K562 (cell line): ENCODE data around the gene DHODH. TPM values are rescaled to one million over a fixed set of nuclear protein-coding genes. Genes with fewer than 3 reads are reported as not detected.

Experiments
- ATAC-seq: fragments of 200-7000 bp; cut with Tn5 transposase; 3 replicates; pipeline ENCODE4 v1.9.1; 2020; ENCODE audit warnings: moderate library complexity
- BruUV-seq: library from RNA; stranded (reverse); fragments of 400-500 nt; replicated peaks from 2 replicates; lab custom pipeline; 2021; lab: Mats Ljungman, UMichigan
- CTCF ChIA-PET: fragments of 300-600 bp; formaldehyde crosslinking; extraction: SDS; loops from one replicate; lab custom pipeline; 2021; ENCODE audit warnings: low intra/inter-chr PET ratio; lab: Yijun Ruan, JAX
- POLR2A ChIA-PET: fragments of 300-600, 350-650 bp; sonication (Branson Sonifier 250); formaldehyde crosslinking; extraction: SDS; loops from one replicate; lab custom pipeline; 2021; ENCODE audit warnings: antibody characterized with exemption, inconsistent platforms; lab: Yijun Ruan, JAX
- DNase-seq, 4 experiments: peaks; one replicate each; pipeline versions ENCODE4 v3.0.0 to v3.0.0-alpha.2; 2011 to 2018; ENCODE audit warnings: low spot score in 3 of 4, mixed read lengths in 3 of 4; ENCODE audit errors: extremely low read depth in 1 of 4
- FAIRE-seq: peaks from 2 replicates; lab custom pipeline; 2011; peaks lifted over from hg19 to GRCh38; lab: Jason Lieb, UNC
- H2AFZ ChIP-seq: 2 replicates; pipeline ENCODE4 v1.6.0; 2011; ENCODE audit warnings: low read depth, low read length, control low read depth, inconsistent platforms
- H3K27ac ChIP-seq: fragments of 200-600 bp; 3 replicates; pipeline ENCODE4 v1.8.0; 2011; ENCODE audit warnings: low read depth, mild to moderate bottlenecking, control low read depth, inconsistent platforms, low read length, moderate library complexity, mixed read lengths; ENCODE audit errors: extremely low read depth
- H3K27me3 ChIP-seq, 2 experiments: fragments of 300-600 bp in 1 of 2; 2 replicates in 1 of 2; 3 replicates in 1 of 2; pipeline versions ENCODE4 v1.6.0 to v1.8.0; 2011; ENCODE audit warnings: inconsistent platforms in 2 of 2, low read length in 2 of 2, mild to moderate bottlenecking in 1 of 2, mixed read lengths in 1 of 2, moderate library complexity in 1 of 2; ENCODE audit not compliant: control insufficient read depth in 2 of 2, insufficient read depth in 2 of 2
- H3K36me3 ChIP-seq: fragments of 300-600 bp; 3 replicates; pipeline ENCODE4 v1.8.0; 2011; ENCODE audit warnings: mild to moderate bottlenecking, low read length, inconsistent platforms; ENCODE audit not compliant: control insufficient read depth, insufficient read depth
- H3K4me1 ChIP-seq, 2 experiments: fragments of 200-600 bp in 1 of 2; replicated peaks in 1 of 2; 2 replicates in 1 of 2; 3 replicates in 1 of 2; pipeline versions ENCODE4 v1.5.1 to v1.8.0; 2011; ENCODE audit warnings: inconsistent platforms in 2 of 2, low read length in 2 of 2, mild to moderate bottlenecking in 1 of 2, mixed read lengths in 1 of 2, moderate library complexity in 1 of 2; ENCODE audit not compliant: control insufficient read depth in 2 of 2, insufficient read depth in 2 of 2
- H3K4me2 ChIP-seq: 2 replicates; pipeline ENCODE4 v1.6.1; 2011; ENCODE audit warnings: low read length, control low read depth, inconsistent platforms, mixed read lengths; ENCODE audit not compliant: insufficient read depth
- H3K4me3 ChIP-seq: fragments of 200-600 bp; sonication (generic), shearing (Covaris generic); 2 replicates; pipeline ENCODE4 v1.5.1; 2016; ENCODE audit warnings: control low read depth, inconsistent platforms
- H3K79me2 ChIP-seq: fragments of 200-600 bp; 3 replicates; pipeline ENCODE4 v1.8.0; 2011; ENCODE audit warnings: low read length, inconsistent platforms; ENCODE audit not compliant: control insufficient read depth, insufficient read depth
- H3K9ac ChIP-seq, 2 experiments: 2 replicates each; pipeline versions ENCODE4 v1.6.0 to v1.6.1; 2011; ENCODE audit warnings: low read depth in 2 of 2, low read length in 2 of 2, control low read depth in 1 of 2, inconsistent platforms in 1 of 2, mild to moderate bottlenecking in 1 of 2, mixed read lengths in 1 of 2; ENCODE audit not compliant: insufficient read depth in 1 of 2
- H3K9me1 ChIP-seq: one replicate; pipeline ENCODE4 v1.6.0; 2011; ENCODE audit warnings: inconsistent platforms, mild to moderate bottlenecking, low read length, moderate library complexity; ENCODE audit not compliant: control insufficient read depth, insufficient read depth
- H3K9me3 ChIP-seq: replicated peaks from 2 replicates; pipeline ENCODE4 v1.5.1; 2011; ENCODE audit warnings: low read depth, low read length, inconsistent platforms; ENCODE audit not compliant: control insufficient read depth, insufficient read depth
- H4K20me1 ChIP-seq: replicated peaks from 2 replicates; pipeline ENCODE4 v1.6.1; 2011; ENCODE audit warnings: low read length, inconsistent platforms, mixed read lengths; ENCODE audit not compliant: control insufficient read depth, insufficient read depth
- ETS1 ChIP-seq: conservative IDR thresholded peaks from 2 replicates; pipeline ENCODE4 v1.6.1; 2011; ENCODE audit warnings: low read depth, mild to moderate bottlenecking, low read length; ENCODE audit not compliant: control insufficient read depth
- HNRNPUL1 ChIP-seq: fragments of 200-400 bp; formaldehyde crosslinking; IDR thresholded peaks from 2 replicates; pipeline ENCODE4 v1.6.1; 2017; ENCODE audit warnings: low read length
- TOE1 ChIP-seq, 2 experiments: fragments of 450-650 bp in 1 of 2; sonication (generic) in 1 of 2; formaldehyde crosslinking in 1 of 2; IDR thresholded peaks; 2 replicates each; pipeline versions ENCODE4 v1.7.1 to v1.8.0; 2016 to 2022; ENCODE audit warnings: borderline replicate concordance in 2 of 2, mild to moderate bottlenecking in 2 of 2, antibody characterized with exemption in 1 of 2, inconsistent platforms in 1 of 2, low read depth in 1 of 2, missing genetic modification reagents in 1 of 2, moderate library complexity in 1 of 2
- ZBTB43 ChIP-seq: sonication (generic); formaldehyde crosslinking; IDR thresholded peaks from 2 replicates; pipeline ENCODE4 v1.8.0; 2023; ENCODE audit warnings: mild to moderate bottlenecking, missing genetic modification reagents
- ZFPM2 ChIP-seq: fragments of 250-450 bp; sonication (Bioruptor Pico); IDR thresholded peaks from 2 replicates; pipeline ENCODE4 v1.5.1; 2022; ENCODE audit warnings: mild to moderate bottlenecking
- ZNF3 ChIP-seq: fragments of 250-450 bp; sonication (Bioruptor Pico); IDR thresholded peaks from 2 replicates; pipeline ENCODE4 v1.5.0; 2021; ENCODE audit warnings: mild to moderate bottlenecking, moderate library complexity
- ZNF408 ChIP-seq: fragments of 250-450 bp; sonication (Bioruptor Pico); IDR thresholded peaks from 2 replicates; pipeline ENCODE4 v1.4.0; 2020; ENCODE audit warnings: low read depth, mild to moderate bottlenecking, moderate library complexity
- ZNF561 ChIP-seq: fragments of 450-650 bp; formaldehyde crosslinking; conservative IDR thresholded peaks from 2 replicates; pipeline ENCODE4 v1.4.0; 2020; ENCODE audit warnings: mild to moderate bottlenecking, moderate library complexity
- WGBS: fragments of 100-300 bp; shearing (Covaris generic); methylation state at CpG from one replicate; pipeline ENCODE4 v1.1.6; 2016; ENCODE audit warnings: low coverage, mixed read lengths; ENCODE audit not compliant: insufficient coverage; ENCODE audit errors: missing lambda C conversion rate; 5-methylcytosine and 5-hydroxymethylcytosine counted together
- in situ Hi-C: fragments of 300-500 bp; cut with MboI; formaldehyde crosslinking; loops from 4 replicates; pipeline ENCODE4 v1.15.0; 2018; ENCODE audit warnings: inconsistent platforms, mixed read lengths
- intact Hi-C: fragments of 100-400 bp; cut with micrococcal nuclease; formaldehyde crosslinking; loops from 2 replicates; pipeline ENCODE4 v1.14.2; 2022
- polyA plus RNA-seq, 8 experiments: library from polyadenylated mRNA; depleted of rRNA in 4 of 8; stranded (reverse) in 5 of 8; unstranded in 3 of 8; fragments of >200 nt; fragmentation: Nextera tagmentation in 2 of 8; fragmentation: Illumina TruSeq in 1 of 8; extraction: Ambion mirVana in 2 of 8; extraction: Trizol in 1 of 8; gene quantifications; 2 replicates each; pipeline versions ENCODE4 v1.2.1 to v1.2.3, GENCODE V29; 2011 to 2014; ENCODE audit warnings: inconsistent platforms in 1 of 8, missing spikeins in 1 of 8
- total RNA-seq, 7 experiments: library from RNA; depleted of rRNA in 6 of 7; stranded (reverse); fragments of >200 nt in 6 of 7; fragmentation: Illumina TruSeq in 2 of 7; extraction: Trizol in 2 of 7; gene quantifications; 2 replicates each; pipeline versions ENCODE4 v1.2.1 to v1.2.3, GENCODE V29; 2011 to 2021; ENCODE audit warnings: low replicate concordance in 1 of 7

Gene DHODH
- total and polyA plus RNA-seq, 9 of the 15 experiments (the other 6 are each of a cell fraction or from before 2014, with no cell fraction given) = 4.3 to 19.9 (median 12.7) TPM

GRCh38 chr16:72033437-72033836 is 24.9 kb downstream of the DHODH start:
- WGBS = 42% methylated on average over 3 of the region's 4 CpGs
- FAIRE-seq = no peak
- TF ChIP-seq ETS1 (no peak), TOE1 (IDR thresholded peaks at IDR 0.05; ENCODE audit: borderline replicate concordance) (no peak), TOE1 (CRISPR knock-in tag; IDR thresholded peaks at IDR 0.05; ENCODE audit: borderline replicate concordance, low read depth) (no peak), ZNF561 (no peak), HNRNPUL1 (no peak), ZFPM2 (no peak), ZNF3 (CRISPR knock-in tag) (no peak), ZBTB43 (CRISPR knock-in tag) (no peak), ZNF408 (CRISPR knock-in tag) (no peak)

More at GRCh38 chr16:72033437-72033836, 24.9 kb downstream of the DHODH start:
- Histone ChIP-seq H3K27ac (no peak overlapping the region), H3K27me3 (no peaks in the 10 kb centered on the region; a peak in 1 of 5 replicates), H4K20me1 (no peaks in the 10 kb centered on the region), H3K9me3 (no peaks in the 10 kb centered on the region), H3K4me3 (no peak overlapping the region), H3K36me3 (no peaks in the 10 kb centered on the region), H3K9me1 (no peaks in the 10 kb centered on the region), H3K4me2 (no peak overlapping the region), H3K4me1 (no peaks in the 10 kb centered on the region; a peak in 1 of 5 replicates), H3K79me2 (no peaks in the 10 kb centered on the region), H3K9ac (no peak overlapping the region), H2AFZ (no peak overlapping the region)
- DNase-seq (no peak), ATAC-seq (no peak)
- in situ Hi-C loops = no loop called here
- ChIA-PET POLR2A (no interaction called here), CTCF (no interaction called here)
- BruUV-seq = no TSS peak
- intact Hi-C loops = no loop called here
